Stimulated activated CD4-positive, alpha-beta T cell treated with anti-CD3 and anti-CD28 coated beads, TNF-alpha, amount 100 ng/mL, for 4 hours (primary cell): Measurements from ENCODE around the gene NXPH4.

ENCODE experiments used
- DNase-seq, 3 experiments: peaks; one replicate each; pipeline ENCODE4 v3.0.0-alpha.2; 2020; ENCODE audit warnings: low read depth in 3 of 3

NXPH4 gene

GRCh38 chr12:57231276-57232021 lies 14.9 kb downstream of the NXPH4 start:
- DNase-seq, result no peak

- no peak for DNase-seq
Observed at GRCh38 chr12:57232156-57232756, 15.7 kb downstream of the NXPH4 start.

GRCh38 chr12:57233357-57234232 lies 17.0 kb downstream of the NXPH4 start:
- DNase-seq, result no peak

- no peak for DNase-seq
Observed at GRCh38 chr12:57234233-57234570, 17.6 kb downstream of the NXPH4 start.

GRCh38 chr12:57234571-57235016 lies 18.0 kb downstream of the NXPH4 start:
- DNase-seq, result no peak

GRCh38 chr12:57235017-57235727 lies 18.6 kb downstream of the NXPH4 start:
- no peak for DNase-seq

- DNase-seq, result no peak
Observed at GRCh38 chr12:57235728-57236131, 19.1 kb downstream of the NXPH4 start.

GRCh38 chr12:57236201-57236924 lies 19.8 kb downstream of the NXPH4 start:
- no peak for DNase-seq

- no peak for DNase-seq
Observed at GRCh38 chr12:57236925-57237595, 20.5 kb downstream of the NXPH4 start.

GRCh38 chr12:57237596-57237931 lies 21.0 kb downstream of the NXPH4 start:
- DNase-seq, result no peak

- DNase-seq, result no peak
Observed at GRCh38 chr12:57237932-57238853, 21.6 kb downstream of the NXPH4 start.

- DNase-seq, result peak; percentile 73 to 89 (median 75)
Observed at GRCh38 chr12:57238854-57239554, 22.4 kb downstream of the NXPH4 start.

- DNase-seq, result no peak
Observed at GRCh38 chr12:57239587-57240065, 23.0 kb downstream of the NXPH4 start.

GRCh38 chr12:57240066-57240921 lies 23.7 kb downstream of the NXPH4 start:
- peak in 2 of 3 experiments; percentile 72 to 81 for DNase-seq

- no peak for DNase-seq
Observed at GRCh38 chr12:57240926-57241401, 24.4 kb downstream of the NXPH4 start.

- no peak for DNase-seq
Observed at GRCh38 chr12:57241402-57242310, 25.1 kb downstream of the NXPH4 start.

GRCh38 chr12:57242329-57242690 lies 25.7 kb downstream of the NXPH4 start:
- no peak for DNase-seq
